NCI-H2171 (cell line): Measurements from ENCODE around the gene NFS1.
"Not testable (repeated sequence)": the region's sequence is repeated elsewhere in the genome, so short reads cannot be mapped to it uniquely, and the experiment has no call there.

Source experiments
- DNase-seq: peaks from one replicate; lab custom pipeline; 2025; lab: John Stamatoyannopoulos, UW

Gene NFS1

GRCh38 chr20:35709259-35709658 lies 10.1 kb upstream of the NFS1 start:
- no peak for DNase-seq

- DNase-seq = no peak
Observed at GRCh38 chr20:35708502-35708901, 9.3 kb upstream of the NFS1 start.

GRCh38 chr20:35706591-35707529 lies 7.7 kb upstream of the NFS1 start:
- DNase-seq = not testable (repeated sequence)

GRCh38 chr20:35705894-35706293 lies 6.7 kb upstream of the NFS1 start:
- not testable (repeated sequence) for DNase-seq

GRCh38 chr20:35704514-35705261 lies 5.5 kb upstream of the NFS1 start:
- no peak for DNase-seq

- no peak for DNase-seq
Observed at GRCh38 chr20:35702824-35703695, 3.9 kb upstream of the NFS1 start.

- no peak for DNase-seq
Observed at GRCh38 chr20:35702051-35702823, 3.1 kb upstream of the NFS1 start.

GRCh38 chr20:35700625-35701148 lies 1.5 kb upstream of the NFS1 start:
- DNase-seq = no peak

GRCh38 chr20:35699957-35700624 lies 939 bp upstream of the NFS1 start:
- DNase-seq = no peak

- DNase-seq = no peak
Observed at GRCh38 chr20:35698298-35699126, 640 bp downstream of the NFS1 start.

GRCh38 chr20:35697696-35698297 lies 1.4 kb downstream of the NFS1 start:
- DNase-seq = no peak

GRCh38 chr20:35695978-35696377 lies 3.2 kb downstream of the NFS1 start:
- no peak for DNase-seq

- DNase-seq = no peak
Observed at GRCh38 chr20:35695245-35695749, 3.9 kb downstream of the NFS1 start.

GRCh38 chr20:35690265-35690664 lies 8.9 kb downstream of the NFS1 start:
- no peak for DNase-seq

GRCh38 chr20:35686872-35687271 lies 12.3 kb downstream of the NFS1 start:
- DNase-seq = not testable (repeated sequence)

GRCh38 chr20:35685368-35685767 lies 13.8 kb downstream of the NFS1 start:
- DNase-seq = not testable (repeated sequence)

GRCh38 chr20:35681960-35682359 lies 17.2 kb downstream of the NFS1 start:
- no peak for DNase-seq

- no peak for DNase-seq
Observed at GRCh38 chr20:35680452-35681183, 18.5 kb downstream of the NFS1 start.
